GM18870 (cell line): ENCODE measurements around the gene PDIK1L.

Experiments
- ATAC-seq: cut with Tn5 transposase; IDR thresholded peaks from one replicate; pipeline ENCODE4 v1.9.1; 2021; ENCODE audit warnings: moderate library complexity; ENCODE audit not compliant: unreplicated experiment

The PDIK1L gene

GRCh38 chr1:26121854-26122773 lies 10.5 kb downstream of the PDIK1L start:
- no peak for ATAC-seq

GRCh38 chr1:26122988-26123973 lies 11.7 kb downstream of the PDIK1L start:
- no peak for ATAC-seq

- no peak for ATAC-seq
Observed at GRCh38 chr1:26124418-26125331, 13.1 kb downstream of the PDIK1L start.

GRCh38 chr1:26125382-26125781 lies 13.8 kb downstream of the PDIK1L start:
- no peak for ATAC-seq

GRCh38 chr1:26125946-26126320 lies 14.3 kb downstream of the PDIK1L start:
- ATAC-seq, result no peak

- no peak for ATAC-seq
Observed at GRCh38 chr1:26126321-26127084, 14.9 kb downstream of the PDIK1L start.

- ATAC-seq, result no peak
Observed at GRCh38 chr1:26127235-26128163, 15.9 kb downstream of the PDIK1L start.

- ATAC-seq, result no peak
Observed at GRCh38 chr1:26129778-26130177, 18.2 kb downstream of the PDIK1L start.

- no peak for ATAC-seq
Observed at GRCh38 chr1:26130695-26131094, 19.1 kb downstream of the PDIK1L start.

GRCh38 chr1:26132128-26132833 lies 20.7 kb downstream of the PDIK1L start:
- ATAC-seq, result no peak

- ATAC-seq, result no peak
Observed at GRCh38 chr1:26132834-26133167, 21.2 kb downstream of the PDIK1L start.

- ATAC-seq, result no peak
Observed at GRCh38 chr1:26134466-26134865, 22.8 kb downstream of the PDIK1L start.

GRCh38 chr1:26138974-26139558 lies 27.4 kb downstream of the PDIK1L start:
- no peak for ATAC-seq

GRCh38 chr1:26142159-26142558 lies 30.5 kb downstream of the PDIK1L start:
- no peak for ATAC-seq

GRCh38 chr1:26145041-26145959 lies 33.7 kb downstream of the PDIK1L start:
- no peak for ATAC-seq

GRCh38 chr1:26145960-26146294 lies 34.3 kb downstream of the PDIK1L start:
- ATAC-seq, result no peak

- no peak for ATAC-seq
Observed at GRCh38 chr1:26148887-26149286, 37.3 kb downstream of the PDIK1L start.
